CD4-positive, alpha-beta T cell treated with Interleukin-21 for 1 hour (primary cell): ENCODE data around the gene SMIM10L2A.
"Not testable (repeated sequence)": the region's sequence is repeated elsewhere in the genome, so short reads cannot be mapped to it uniquely, and the experiment has no call there.

Experiments used
- DNase-seq: peaks from one replicate; pipeline ENCODE4 v3.0.0-alpha.2; 2020

SMIM10L2A gene

DNA sequence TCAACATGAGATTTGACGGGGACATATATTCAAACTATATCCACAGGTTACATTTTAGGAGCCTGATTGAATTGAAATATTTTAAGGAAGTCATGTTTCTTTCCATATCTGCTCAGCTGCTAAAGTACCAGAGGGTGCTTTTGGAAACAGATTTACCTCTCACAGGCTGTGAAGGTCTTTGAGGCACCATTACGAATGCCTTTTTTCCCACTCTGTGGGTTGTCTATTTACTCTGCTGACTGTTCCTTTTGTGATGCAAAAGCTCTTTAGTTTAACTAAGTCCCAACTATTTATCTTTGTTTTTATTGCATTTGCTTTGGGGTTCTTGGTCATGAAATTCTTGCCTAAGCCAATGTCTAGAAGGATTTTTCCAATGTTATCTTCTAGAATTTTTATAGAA, 40.0 kb downstream of the SMIM10L2A start:
- not testable (repeated sequence) for DNase-seq

- DNase-seq = peak; percentile 1
These were observed 42.2 kb downstream of the SMIM10L2A start for GRCh38 chrX:135463937-135464336.

DNA sequence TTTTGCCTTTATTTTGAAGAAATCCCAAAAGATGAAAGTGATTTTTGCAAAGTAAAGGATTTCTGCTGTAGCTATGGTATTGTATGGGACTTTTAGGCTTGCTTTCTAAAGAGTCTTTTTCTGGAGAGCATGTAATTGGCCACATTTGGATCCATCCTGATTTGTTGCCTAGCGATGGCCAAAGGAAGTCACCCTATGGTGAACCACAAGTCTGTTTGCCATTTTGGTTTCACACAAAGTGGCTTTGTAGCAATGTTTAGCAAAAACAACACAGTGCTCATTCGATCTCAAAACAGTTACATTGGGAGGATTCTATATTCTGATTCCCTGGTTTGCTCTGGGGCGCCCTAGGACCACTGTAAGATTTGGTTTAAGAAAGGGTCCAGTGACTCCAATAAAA, 54.6 kb downstream of the SMIM10L2A start:
- DNase-seq = no peak

DNA sequence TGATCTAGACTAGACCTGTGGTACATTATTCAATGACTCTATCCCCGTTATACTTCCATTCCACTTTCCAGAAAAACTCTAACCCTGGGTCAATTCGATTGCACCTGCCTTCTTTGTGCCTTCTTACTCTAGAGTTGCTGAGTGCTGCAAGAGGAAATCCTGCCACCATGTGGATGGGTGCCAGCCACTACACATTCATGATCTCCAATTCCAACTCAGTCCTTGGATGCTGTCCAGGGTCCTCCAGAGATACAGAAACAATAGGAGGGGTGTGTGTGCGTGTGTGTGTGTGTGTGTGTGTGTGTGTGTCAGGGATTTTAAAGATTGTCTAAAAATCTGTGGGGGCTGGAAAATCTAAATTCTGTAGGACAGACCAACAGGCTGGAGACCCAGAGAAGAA, 55.8 kb downstream of the SMIM10L2A start:
- DNase-seq = peak; percentile 52
